GM19467 (cell line): Measurements from ENCODE around the gene TYRP1.

Experiments used
- ATAC-seq: cut with Tn5 transposase; IDR thresholded peaks from one replicate; pipeline ENCODE4 v1.9.1; 2021; ENCODE audit warnings: mild to moderate bottlenecking, moderate library complexity; ENCODE audit not compliant: unreplicated experiment

TYRP1 gene

DNA sequence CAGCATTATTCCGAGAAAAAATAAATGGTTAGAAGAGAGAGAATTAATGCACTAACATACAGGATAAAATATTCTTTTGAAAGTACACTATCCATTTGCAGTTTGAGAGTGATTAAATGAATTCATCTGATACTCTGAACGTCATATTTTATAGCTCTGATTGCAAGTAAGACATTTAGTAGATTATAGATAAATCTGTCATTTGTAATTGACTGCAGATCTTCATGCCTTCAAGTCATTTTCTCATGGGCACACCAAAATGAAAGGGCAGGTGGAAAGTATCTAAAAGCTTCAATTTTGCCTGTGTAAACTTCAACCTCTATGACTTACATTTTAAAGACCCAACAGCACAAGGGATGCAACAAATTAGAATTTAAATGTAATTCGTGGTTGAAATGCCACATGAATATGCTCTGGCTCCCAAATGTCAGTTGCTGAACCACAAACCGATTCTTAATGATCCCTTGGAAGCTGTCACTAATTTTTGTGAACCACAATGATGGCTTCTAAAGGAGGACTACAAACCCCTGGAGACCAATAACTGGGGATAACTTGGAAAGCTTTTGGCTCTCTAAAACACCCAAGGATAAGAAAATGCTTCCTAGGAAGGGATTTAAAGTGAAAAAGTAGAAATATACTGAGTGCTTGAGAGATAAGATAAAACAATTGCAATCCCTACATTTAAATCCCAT lies 3.9 kb downstream of the TYRP1 start:
- ATAC-seq, result no peak

DNA sequence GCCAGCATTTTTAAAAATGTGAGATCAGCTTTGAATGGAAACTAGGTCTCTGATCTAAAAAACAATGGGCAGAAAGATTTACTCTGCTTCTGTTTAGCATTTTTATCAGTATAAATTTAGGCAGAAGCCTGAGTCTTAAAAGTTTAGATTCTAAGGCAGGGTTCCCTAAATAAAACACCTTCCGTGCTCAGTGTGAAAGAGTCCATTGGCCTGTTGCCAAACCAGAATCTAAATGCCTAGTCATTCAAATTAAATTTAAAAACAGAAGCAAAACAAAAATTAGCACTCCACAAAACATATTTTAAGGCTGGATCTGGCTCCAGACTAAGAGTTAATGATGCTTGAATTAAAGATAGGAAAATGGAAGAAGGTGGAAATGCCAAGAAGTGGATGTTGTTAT lies 4.5 kb downstream of the TYRP1 start:
- ATAC-seq, result no peak

DNA sequence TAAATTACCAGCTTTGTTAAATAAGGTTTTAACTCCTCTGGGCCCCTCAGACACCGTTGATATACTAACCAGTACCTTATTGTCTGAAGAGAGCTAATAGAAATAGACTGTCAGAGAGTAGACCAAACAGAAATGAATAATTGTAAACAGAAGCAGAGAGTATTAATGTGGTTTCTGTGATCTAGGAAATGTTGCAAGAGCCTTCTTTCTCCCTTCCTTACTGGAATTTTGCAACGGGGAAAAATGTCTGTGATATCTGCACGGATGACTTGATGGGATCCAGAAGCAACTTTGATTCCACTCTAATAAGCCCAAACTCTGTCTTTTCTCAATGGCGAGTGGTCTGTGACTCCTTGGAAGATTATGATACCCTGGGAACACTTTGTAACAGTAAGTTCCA lies 5.1 kb downstream of the TYRP1 start:
- no peak for ATAC-seq

DNA sequence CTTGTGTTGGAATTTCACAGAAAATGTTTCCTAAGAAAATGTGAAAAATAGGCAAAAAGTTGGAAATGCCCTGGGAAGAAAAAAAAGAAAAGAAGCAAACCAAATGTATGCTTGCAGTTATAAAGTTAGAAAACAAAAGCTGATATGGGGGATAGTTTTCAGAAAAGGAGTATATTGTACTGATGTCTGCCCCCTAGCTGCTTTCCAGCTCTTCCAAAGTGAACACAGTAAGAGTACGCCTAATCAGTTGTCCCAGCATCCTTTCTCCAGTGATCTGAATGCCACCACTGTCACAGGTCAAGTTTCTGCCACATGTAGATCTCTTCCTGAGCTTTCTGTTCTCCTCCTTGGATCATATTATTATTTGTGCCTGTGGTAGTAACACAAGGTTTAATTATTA lies 5.8 kb downstream of the TYRP1 start:
- no peak for ATAC-seq

DNA sequence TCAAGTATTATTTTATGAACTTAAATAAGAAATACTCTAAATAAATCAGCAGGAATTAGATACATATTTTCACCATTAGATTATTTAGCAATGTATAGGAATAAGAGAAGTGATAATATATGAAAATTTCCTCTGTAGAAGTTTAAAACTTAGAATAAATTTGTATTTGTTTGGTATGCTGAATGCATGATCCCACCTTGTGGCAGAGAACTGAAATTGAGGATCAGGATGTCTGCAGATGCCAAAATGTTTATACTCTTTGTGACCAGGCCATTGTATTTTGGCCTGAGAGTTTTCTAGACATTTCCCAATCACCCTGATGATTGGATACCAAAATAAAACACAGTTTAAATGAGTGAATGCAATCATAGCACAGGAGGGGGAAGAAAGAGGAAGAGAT lies 6.3 kb downstream of the TYRP1 start:
- ATAC-seq, result no peak

DNA sequence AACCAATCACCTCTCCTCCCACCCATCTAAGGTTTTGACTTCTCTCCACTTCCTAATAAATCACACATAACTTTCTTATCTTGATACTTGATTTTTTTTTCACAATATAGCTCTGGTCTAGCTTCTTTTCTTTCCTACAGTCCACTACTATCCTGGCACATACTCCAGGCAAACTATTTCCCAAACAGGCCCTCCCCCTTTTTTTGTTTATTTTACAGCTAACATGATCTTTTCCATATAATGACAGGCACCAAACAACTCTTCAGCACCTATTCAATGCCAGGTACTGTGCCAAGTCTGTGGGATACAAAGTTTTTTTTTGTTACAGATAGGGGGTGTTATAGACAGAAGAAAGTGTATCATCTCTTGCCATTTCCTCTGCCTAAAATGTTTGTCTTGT lies 7.9 kb downstream of the TYRP1 start:
- ATAC-seq, result no peak

DNA sequence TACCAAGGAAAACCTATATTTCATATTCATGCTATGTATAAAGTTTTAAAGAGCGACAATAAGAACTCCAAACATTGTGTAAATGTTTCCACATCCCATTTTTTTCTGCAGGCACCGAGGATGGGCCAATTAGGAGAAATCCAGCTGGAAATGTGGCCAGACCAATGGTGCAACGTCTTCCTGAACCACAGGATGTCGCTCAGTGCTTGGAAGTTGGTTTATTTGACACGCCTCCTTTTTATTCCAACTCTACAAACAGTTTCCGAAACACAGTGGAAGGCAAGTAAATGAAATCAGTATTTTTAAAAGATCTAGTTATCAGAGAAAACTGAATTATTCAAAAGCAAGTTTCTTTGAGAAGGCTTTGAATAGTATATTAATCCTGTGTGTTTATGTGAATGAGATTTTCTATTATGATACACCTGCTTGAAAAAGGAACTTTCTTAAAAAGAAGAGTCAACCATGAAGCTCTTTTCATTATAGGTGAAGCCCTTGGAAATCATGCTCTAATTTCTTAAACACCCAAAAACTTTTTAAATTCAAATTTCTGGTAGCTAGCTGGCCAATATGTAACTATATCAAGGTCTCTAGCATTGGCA lies 9.1 kb downstream of the TYRP1 start:
- no peak for ATAC-seq

DNA sequence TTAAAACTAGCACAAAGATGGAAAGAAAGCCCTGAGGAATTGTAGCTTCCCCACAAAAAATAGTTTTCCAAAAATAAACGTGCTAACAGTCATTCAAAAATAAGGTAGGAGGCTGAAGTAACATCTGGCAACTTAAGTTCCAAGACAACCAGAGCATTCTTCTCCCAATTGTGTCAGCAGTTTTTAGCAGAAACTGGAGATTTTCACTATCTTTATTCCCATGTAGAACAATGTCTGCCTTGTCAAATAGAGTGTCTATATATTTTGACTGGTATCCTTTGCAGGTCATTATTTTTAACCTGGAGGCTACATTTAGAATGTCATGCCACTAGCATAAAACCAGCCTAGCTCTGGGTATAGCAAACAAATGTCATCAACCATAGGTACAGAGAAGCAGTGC lies 10.8 kb downstream of the TYRP1 start:
- no peak for ATAC-seq

DNA sequence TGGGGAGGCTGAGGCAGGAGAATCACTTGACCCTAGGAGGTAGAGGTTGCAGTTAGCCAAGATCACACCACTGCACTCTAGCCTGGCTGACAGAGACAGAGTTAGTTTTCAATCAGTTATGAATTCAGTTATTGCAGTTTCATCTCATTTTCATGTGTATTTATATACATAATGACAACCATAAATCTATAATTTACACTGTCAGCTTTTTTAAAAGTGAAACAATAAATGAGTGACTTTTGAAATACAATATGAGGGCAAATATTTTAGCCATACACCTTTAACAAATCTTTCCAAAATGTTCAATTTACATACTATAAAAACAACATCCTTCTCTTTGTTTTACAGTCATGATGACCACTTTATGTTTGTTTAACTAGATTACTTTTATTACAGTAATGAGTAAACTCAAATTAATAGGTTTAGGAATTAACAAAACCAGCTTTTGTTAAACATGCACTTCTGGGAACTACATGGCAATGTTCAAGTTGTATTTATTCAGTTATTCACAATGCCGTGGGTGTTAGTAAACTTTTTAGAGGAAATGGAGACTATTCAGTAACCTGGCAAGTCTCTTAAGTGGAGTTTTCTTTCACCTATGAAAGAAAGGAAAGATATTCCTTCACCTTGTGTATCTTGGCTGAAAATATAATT lies 12.7 kb downstream of the TYRP1 start:
- no peak for ATAC-seq

DNA sequence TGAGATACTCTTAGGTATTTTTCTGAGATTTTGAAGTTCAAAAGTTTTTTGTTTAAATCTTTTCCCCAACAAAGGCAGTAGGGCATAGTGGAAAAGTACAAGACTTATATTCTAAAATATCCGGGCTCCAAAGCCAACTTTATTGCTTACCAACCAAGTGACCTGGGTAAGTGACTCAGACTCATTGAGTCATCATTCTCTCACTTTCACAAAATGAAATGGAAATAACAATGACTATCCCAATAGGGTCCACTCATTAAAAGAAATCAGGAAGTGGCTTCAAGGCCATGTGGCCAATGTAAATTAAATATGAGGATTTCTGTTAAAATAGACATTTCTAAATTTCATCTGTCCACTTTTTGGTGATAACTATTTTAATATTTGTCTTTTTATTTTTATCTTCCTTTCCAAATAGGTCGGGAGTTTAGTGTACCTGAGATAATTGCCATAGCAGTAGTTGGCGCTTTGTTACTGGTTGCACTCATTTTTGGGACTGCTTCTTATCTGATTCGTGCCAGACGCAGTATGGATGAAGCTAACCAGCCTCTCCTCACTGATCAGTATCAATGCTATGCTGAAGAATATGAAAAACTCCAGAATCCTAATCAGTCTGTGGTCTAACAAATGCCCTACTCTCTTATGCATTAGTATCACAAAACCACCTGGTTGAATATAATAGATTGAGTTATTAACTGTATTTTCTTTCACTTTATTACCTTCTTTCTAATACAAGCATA lies 15.5 kb downstream of the TYRP1 start:
- ATAC-seq, result no peak

DNA sequence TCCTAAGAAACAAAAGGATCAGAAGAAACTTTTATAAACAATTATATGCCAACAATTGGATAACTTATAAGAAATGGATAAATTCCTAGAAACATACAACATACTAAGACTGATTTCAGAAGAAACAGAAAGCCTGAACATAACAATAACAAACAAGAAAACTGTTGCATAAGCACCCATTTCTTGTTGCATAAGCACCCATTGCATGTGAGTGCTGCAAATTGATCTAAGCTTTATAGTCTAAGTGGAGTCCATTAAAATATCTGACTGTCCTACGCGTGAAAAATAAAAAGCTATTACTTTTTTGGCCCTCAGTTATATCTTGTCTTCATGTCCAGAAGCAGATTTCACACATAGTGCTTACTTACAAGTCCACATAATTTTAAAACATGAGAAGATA lies 19.3 kb downstream of the TYRP1 start:
- no peak for ATAC-seq

DNA sequence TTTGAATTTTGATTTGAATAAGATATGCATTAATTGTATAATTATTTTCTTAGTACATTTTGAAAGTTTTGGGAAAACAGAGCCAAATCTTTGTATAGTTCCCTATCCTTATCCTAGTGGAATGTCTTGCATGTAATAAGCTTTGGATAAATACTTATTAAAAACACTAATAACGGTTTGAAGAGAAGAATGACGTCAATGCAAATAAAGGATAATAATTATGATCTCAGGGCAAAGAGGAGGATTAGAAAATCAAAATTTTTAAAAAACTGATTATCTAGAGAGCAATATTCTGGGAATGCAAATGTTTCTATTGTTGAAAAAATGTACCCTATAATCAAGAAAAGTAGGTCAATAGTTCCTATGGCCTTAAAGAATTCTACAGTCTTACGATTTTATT lies 22.1 kb downstream of the TYRP1 start:
- no peak for ATAC-seq

DNA sequence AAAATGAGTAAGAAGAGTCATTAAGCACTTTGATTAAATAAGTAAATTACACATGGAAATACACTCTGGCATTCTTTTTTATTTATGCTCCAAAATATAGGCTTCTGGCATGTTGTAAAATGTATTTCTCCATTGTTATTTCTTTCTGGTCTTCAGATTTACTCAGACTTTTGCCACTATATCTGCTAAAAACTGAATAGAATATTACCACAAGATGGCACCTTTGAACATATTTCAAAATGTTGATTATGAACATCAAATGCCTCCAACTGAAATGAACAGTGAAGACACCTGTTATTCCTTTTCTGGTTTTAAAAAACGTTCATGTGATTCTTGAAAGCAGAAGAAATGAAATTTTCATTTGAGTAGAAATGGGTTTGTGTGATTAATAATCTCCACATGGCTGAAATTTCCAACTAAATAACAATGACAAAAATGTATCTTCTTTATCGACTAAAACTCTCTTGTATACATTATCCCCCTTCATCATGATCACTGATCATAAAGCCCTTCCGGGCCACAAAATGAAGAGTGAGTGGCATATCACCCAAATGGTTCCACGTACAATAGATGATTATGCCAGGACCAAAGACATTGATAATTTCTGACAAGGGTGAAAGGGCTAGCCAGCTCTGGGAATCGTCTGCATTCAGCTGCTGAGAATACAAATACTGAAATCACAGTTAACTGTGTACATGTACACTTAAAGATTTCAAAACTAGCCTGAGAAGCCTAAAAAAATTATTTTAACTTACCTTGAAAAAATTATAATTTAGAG lies 23.8 kb downstream of the TYRP1 start:
- no peak for ATAC-seq

DNA sequence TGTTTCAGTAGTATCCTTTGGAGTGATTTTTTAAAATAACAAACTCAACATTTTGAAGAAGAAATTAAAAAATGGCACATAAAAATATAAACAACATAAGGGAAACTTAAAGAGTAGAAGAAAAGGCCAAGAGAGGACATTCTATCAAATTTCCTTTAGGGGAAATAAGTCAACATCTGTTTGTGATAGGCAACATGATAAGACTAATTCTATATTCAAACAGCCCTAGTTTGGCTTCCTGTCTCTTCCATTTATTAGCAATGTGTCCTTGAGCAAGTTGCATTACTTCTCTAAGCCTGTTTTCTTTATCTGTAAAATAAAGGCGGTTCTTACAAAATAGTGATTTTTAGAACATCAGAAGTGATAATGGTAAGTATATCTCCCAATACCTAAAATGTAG lies 24.7 kb downstream of the TYRP1 start:
- ATAC-seq, result no peak

DNA sequence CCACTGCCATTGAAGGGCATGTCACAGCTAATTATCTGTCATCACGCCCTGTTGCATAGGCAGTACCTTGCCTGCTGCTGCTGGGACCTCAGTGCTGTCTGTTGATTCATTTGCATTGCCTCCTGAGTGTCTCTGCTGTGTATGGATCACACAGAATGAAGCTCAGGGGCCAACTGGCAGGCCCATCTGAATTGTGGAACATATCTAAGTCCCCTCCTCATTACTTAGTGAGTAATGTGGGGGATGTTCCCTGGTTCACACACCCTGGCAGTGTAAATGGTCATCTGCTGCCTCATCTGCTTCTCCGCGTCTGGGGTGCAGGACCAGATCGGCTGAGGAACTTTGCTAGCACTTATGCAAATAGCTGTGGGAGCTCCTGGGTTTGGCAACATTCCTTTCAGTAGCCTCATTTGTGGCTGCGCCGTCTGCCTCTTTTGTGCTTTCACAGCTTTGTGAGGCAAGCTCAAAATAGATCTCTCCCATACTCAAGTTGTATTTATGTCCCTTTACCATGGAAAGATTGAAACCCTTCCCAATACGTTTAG lies 25.4 kb downstream of the TYRP1 start:
- no peak for ATAC-seq

DNA sequence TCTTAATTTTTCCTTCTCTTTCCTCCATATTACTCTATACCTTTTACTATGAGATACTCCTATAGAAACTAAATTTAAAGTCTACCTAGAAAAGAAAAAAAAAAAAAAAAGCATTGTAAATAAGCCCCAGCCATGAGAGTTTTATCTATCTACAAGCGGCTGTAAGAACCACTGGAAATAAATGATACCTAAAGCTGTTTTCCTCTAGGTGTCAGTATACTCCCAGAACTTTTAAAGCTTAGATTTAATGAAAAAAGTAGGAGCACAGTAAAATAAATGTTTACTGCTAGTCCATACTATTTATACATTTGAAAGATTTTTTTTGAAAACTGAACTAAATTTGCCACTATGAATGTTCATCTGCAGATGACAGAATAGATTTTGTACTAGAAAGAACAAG lies 26.2 kb downstream of the TYRP1 start:
- no peak for ATAC-seq

DNA sequence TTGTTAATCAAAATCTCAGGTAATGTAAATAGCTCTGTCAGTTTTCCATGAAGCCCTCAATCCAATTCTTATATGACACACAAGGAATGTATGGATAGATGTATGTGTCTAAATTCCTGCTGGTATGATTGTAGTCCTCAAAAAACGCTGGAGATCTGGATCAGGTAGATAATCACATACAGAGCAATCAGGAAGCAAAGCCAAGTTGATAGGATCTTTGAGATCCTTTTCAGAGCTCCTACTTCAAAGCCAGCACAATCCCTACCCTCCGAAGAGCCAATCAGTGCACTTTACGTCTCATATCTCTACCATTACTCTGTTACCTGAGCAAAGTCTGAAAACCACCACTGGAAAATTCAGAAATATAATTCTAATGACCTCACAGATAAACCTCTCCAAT lies 27.4 kb downstream of the TYRP1 start:
- ATAC-seq, result no peak

DNA sequence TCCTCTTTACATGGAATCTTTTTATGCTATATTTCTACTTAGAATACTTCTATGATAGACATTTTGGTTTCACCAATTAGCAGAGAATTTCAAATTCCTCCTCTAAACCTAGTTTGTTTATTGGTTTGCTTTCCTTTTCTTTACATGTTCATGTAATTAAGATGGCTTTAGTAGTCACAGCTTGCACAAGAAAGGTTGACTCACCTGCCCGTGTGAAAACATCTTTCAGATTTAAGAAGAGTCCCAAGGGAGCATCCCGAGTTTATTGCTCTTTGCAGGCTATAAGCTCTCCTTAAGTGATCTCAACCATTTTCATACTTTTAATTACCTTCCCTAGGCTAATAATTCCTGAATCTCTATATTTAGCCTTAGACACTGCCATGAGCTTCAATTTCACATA lies 28.9 kb downstream of the TYRP1 start:
- no peak for ATAC-seq

DNA sequence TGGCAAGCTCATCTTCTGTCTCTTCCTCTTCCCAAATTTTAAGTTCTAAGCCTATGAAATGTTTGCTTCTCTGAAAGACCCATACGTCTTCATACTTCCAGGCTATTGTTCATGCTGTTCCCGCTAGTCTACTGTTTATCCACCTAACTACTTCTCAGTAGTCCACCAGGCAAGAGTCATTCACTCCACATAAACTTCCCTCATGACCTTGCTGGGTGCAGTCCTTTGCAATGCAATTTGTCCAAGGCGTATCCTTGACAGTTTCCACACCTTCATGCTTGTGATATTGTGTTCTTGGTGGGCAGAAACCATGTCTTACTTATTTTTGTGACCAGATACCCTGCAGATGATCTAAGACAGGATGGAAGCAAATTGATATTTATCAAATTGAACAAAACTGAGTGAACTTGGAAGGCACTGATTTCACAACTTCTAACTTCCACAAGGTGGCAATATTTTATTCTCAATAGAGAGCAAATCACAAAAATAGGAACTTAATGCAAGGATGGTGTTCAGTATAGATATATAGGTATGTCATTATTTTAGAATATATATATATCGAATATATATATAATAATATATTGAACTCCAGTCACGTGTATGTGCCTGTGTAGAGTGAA lies 30.3 kb downstream of the TYRP1 start:
- ATAC-seq, result no peak

DNA sequence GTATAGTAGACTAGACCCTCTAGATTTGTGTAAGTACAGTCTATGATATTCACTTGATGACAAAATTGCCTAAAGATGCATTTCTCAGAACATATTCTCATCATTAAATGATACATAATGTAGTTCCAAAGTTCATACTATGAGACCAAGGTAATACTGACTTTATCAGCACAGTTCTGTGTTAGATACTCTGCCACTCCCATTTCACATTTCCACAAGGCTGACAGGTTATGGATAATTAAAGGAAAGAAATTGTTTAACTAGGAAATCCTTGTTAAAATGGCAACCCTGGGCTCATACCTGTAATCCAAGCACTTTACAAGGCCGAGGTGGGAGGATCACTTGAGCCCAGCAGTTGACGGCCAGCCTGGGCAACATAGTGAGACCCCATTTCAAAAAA lies 33.6 kb downstream of the TYRP1 start:
- no peak for ATAC-seq
